ENCODE results near the gene COLEC11.

COLEC11 gene

DNA sequence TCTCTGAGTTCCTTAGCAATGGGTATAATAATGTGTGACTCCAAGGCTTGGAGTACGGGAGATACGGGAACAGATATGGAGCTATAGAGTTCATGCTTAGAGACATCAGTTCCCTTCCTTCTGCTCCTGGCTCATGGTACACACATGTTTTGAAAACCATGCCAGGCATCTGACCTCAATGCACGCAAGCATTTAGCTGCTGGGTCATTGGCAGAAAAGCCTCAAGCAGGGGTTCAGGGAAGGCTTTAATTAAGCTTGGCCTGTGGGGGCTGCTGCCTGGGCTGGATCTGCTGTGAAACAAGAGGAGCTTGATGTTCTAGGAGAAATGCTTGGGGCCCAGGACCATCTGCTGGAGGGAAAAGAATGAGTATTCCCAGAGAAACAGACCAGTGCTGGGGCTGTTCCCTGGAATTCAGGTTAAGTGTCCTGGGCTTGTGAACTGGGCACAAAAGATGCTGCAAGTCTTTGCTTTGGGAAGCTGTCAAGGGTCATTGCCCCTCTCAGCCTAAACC is 66.3 kb downstream of the COLEC11 start:
- TF ChIP-seq, protein P1, sequence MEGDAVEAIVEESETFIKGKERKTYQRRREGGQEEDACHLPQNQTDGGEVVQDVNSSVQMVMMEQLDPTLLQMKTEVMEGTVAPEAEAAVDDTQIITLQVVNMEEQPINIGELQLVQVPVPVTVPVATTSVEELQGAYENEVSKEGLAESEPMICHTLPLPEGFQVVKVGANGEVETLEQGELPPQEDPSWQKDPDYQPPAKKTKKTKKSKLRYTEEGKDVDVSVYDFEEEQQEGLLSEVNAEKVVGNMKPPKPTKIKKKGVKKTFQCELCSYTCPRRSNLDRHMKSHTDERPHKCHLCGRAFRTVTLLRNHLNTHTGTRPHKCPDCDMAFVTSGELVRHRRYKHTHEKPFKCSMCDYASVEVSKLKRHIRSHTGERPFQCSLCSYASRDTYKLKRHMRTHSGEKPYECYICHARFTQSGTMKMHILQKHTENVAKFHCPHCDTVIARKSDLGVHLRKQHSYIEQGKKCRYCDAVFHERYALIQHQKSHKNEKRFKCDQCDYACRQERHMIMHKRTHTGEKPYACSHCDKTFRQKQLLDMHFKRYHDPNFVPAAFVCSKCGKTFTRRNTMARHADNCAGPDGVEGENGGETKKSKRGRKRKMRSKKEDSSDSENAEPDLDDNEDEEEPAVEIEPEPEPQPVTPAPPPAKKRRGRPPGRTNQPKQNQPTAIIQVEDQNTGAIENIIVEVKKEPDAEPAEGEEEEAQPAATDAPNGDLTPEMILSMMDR (conservative IDR thresholded peaks at IDR 0.05), result no peak
- H3K27ac ChIP-seq, result no peak overlapping the region

DNA sequence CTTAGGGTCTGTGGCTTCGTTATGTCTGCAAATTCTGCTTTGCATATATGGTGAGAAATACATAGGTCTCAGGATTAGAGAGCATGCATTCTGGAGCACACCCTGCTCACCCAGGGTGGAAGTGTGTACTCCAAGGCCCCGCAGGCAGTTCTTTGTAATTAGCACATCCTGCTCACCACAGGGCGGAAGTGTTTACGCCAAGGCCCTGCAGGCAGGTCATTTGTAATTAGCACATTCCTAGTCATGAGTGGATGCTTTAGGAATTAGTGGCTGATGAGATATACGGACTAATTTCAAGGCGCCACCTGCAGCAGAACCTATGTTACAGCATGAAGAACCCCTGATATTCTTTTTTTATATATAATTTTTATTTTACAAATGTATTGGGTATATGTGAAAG is 67.3 kb downstream of the COLEC11 start:
- TF ChIP-seq, protein P1 (conservative IDR thresholded peaks at IDR 0.05), result no peak
- no peak overlapping the region for H3K27ac ChIP-seq

DNA sequence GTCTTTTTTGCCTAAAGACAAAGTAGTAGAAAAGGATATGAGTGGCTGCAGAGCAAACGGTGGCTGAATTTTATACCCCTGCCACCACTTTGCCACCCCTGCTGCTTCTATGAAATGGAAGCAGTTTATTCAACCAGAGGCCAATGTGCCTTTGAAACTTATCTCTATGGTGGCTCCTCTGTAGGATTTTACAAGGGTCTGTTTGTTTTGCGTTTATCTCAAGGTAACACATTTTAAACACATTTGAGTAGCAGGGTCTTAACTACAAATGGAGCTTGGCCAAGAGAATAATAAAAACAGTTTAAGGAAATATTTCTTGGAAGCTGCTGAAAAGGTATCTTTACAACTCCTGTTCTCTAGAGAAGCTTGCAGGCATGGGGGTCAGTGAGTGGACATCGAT is 69.2 kb downstream of the COLEC11 start:
- no peak overlapping the region for H3K27ac ChIP-seq
- TF ChIP-seq, protein P1 (conservative IDR thresholded peaks at IDR 0.05), result no peak

DNA sequence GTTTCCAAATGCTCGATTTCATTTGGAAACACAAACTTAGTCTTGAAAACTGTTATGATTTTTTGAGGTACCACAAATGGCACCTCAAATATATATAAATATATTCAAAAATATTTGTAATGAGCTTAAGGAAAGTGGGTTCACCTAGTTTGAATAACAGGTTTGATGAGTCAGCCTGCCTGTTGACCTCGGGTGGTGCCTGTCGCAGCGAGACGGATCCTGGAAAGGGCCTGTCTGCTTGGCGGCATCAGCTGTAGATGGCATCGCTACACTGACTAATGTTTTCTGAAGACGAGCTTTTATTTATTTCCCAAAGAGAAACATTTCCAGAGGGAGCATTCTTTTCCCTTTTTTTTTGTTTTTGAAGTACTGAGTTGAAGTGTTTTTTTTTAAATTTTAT is 70.0 kb downstream of the COLEC11 start:
- H3K27ac ChIP-seq, result no peak overlapping the region
- TF ChIP-seq, protein P1 (conservative IDR thresholded peaks at IDR 0.05), result no peak

DNA sequence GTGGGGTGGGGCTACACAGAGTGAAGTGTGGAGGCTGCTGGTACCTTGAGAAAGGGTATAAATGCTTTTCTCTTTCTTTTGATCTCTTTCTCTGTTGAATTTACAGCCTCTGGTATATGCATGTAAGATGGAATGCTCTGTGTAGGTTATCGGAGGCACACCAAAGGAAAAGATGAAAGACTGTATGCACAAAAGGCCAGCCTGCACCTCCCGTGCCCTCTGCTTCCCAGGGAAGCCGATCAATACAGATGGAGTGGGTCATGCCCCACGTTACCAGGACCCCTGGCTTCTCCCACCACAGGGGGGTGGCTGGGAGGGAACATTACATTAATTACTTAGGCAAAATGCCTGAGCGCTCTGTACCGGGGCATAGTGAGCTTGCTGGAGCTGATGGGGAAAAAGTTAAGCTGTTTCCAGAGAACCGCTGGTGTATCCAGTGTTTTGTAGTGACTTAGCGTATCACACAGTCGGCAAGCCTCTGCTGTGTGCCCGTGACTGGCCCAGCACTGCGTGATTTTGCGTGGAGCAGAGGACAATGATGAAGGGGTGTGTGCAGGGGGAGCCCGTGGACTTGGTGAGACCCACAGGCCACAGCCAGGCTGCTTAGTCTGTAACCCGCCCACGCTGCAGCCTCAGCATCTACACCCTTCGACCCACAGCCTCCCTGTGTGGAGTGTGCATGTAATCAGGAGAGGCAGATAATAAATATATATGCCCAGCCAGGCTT is 71.1 kb downstream of the COLEC11 start:
- TF ChIP-seq, protein P1 (conservative IDR thresholded peaks at IDR 0.05), result no peak
- no peak overlapping the region for H3K27ac ChIP-seq

DNA sequence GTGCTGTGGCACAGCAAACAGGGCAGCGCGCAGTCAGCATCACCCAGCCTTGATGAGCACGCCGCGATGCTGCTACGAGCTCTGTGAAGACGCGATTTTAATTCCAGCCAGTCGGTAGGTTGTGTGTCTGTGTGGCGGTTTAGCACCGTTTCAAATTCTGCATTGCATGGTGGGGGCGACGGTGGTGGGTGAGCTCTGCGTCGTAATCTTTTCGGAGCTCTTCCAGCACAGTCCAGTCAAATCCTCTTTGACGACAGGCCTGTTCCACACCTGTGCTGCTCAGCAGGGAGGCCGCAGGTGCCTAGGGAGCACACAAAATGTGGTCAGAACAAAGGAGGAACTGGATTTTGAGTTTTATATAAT is 71.7 kb downstream of the COLEC11 start:
- TF ChIP-seq, protein P1 (conservative IDR thresholded peaks at IDR 0.05), result no peak
- no peak overlapping the region for H3K27ac ChIP-seq

DNA sequence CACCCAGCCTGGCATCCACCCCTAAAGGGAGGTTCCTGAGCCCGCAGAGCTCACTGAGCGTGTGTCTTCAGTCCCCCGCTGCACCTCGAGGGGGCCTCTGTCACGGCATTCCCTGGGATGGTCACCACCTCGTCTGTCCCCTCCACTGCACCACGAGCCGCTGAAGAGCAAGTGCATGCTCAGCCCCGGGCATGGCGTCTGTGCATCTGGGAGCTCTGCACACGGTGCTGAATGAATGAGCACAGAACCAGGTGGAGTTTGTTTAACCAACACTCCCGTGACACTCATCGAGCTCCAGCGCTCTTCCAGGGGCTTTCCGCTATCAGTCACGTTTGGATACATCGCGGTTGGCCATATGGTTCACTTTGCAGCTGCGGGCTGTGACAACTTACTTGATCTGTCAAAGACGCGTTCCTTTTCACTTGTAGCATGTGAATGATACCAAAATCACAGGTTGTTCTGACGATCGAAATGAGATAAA is 72.3 kb downstream of the COLEC11 start:
- no peak overlapping the region for H3K27ac ChIP-seq

More for the DNA sequence above, 72.3 kb downstream of the COLEC11 start:
- TF ChIP-seq, protein P1 (conservative IDR thresholded peaks at IDR 0.05), result no peak
